ENCODE results near the gene CSAD. TPM values are rescaled to one million over a fixed set of nuclear protein-coding genes. Genes with fewer than 3 reads are reported as not detected.

CSAD gene
- total and polyA plus RNA-seq, 2 donors (not counting 1 experiment from before 2014, with no cell fraction given), result 57.0 to 64.6 TPM

GRCh38 chr12:53205747-53206419 lies 25.2 kb upstream of the CSAD start:
- DNase-seq, result peak; percentile 40
- 6% methylated on average over 7 of the region's 7 CpGs for WGBS (ENCODE audit: insufficient coverage)
- CTCF ChIA-PET, result interaction anchor here (0.6 to 17.1 kb wide), 8 partner anchors 7 to 1091 kb away, joined by 3 to 721 read pairs (median 6); partner anchors contain the start of genes AAAS, ITGB7, MYG1 and PFDN5
- POLR2A ChIA-PET, result interaction anchor here (0.9 to 1.3 kb wide), 2 partner anchors 25 kb away, joined by 3 to 4 read pairs; partner anchors contain the start of genes CSAD and ZNF740
- no peaks in the 10 kb centered on the region for H3K27me3 Mint-ChIP-seq
- no peaks in the 10 kb centered on the region for H3K27me3 ChIP-seq (replicated peaks in 1 of 4; ENCODE audit: control extremely low read depth in 1 of 4, control insufficient read depth in 3 of 4, insufficient read depth in 4 of 4, low read length in 3 of 4)
- H3K4me2 ChIP-seq (replicated peaks; ENCODE audit: low read depth, low read length, poor library complexity, severe bottlenecking), result peak overlapping the region; percentile 91
- ATAC-seq (ENCODE audit: low read depth), result peak; percentile 53
- H2AFZ ChIP-seq (ENCODE audit: insufficient read depth, low read depth, low read length, poor library complexity, severe bottlenecking), result peak overlapping the region; percentile 52
- peak overlapping the region; percentile 81 for H3K27ac Mint-ChIP-seq
- H4K20me1 ChIP-seq (ENCODE audit: control insufficient read depth, insufficient read depth, low read length, poor library complexity, severe bottlenecking), result peaks cover 24% of the 10 kb centered on the region
- peak overlapping the region; percentile 84 for H3K9ac ChIP-seq (ENCODE audit: low read length)
- intact Hi-C loops (cut with micrococcal nuclease), result loop anchor here (2.0 kb wide), 2 partner anchors 15 to 25 kb away; partner anchors contain the start of genes CSAD and ZNF740
- H3K36me3 ChIP-seq (replicated peaks in 1 of 2; ENCODE audit: control extremely low read depth in 1 of 2, control insufficient read depth in 1 of 2, extremely low read depth in 1 of 2, insufficient read depth in 2 of 2, low read length in 1 of 2), result peaks cover 0 to 11% of the 10 kb centered on the region in 2 experiments
- peak overlapping the region; percentile 82 for H3K4me3 Mint-ChIP-seq
- H3K9me3 Mint-ChIP-seq (ENCODE audit: insufficient read depth), result no peaks in the 10 kb centered on the region
- H3K4me1 ChIP-seq (ENCODE audit: control insufficient read depth in 2 of 2, insufficient read depth in 2 of 2, low read length in 2 of 2), result peaks cover 95 to 99% of the 10 kb centered on the region in 2 donors
- peak overlapping the region; percentile 65 to 91 for H3K27ac ChIP-seq (ENCODE audit: low read length in 2 of 2)
- H3K4me1 Mint-ChIP-seq, result peaks cover 74% of the 10 kb centered on the region
- H3K9me3 ChIP-seq (ENCODE audit: control extremely low read depth in 1 of 3, control insufficient read depth in 2 of 3, insufficient read depth in 1 of 3, low read length in 2 of 3), result no peaks in the 10 kb centered on the region
- TF ChIP-seq EZH2 (IDR thresholded peaks at IDR 0.05; ENCODE audit: borderline replicate concordance, insufficient read depth, low read depth, low read length, poor library complexity, severe bottlenecking), result no peak
- TF ChIP-seq CTCF (IDR thresholded peaks at IDR 0.05), result no peak
- peaks cover 93% of the 10 kb centered on the region for H3K79me2 ChIP-seq (ENCODE audit: control insufficient read depth, insufficient read depth, low read length)
- H3K4me3 ChIP-seq (ENCODE audit: control extremely low read depth in 1 of 5, extremely low read depth in 1 of 5, insufficient read depth in 1 of 5, low read depth in 2 of 5, low read length in 4 of 5), result peak overlapping the region; percentile 68 to 90 (median 73)

- CTCF ChIA-PET, result interaction anchor here (0.7 to 15.7 kb wide), 4 partner anchors 8 to 117 kb away, joined by 3 to 201 read pairs (median 6); partner anchors contain the start of gene ITGB7
- Mint-ChIP-seq H3K27ac (peak overlapping the region; percentile 32), H3K4me3 (peak overlapping the region; percentile 58), H3K4me1 (peaks cover 78% of the 10 kb centered on the region), H3K27me3 (no peaks in the 10 kb centered on the region), H3K9me3 (ENCODE audit: insufficient read depth) (no peaks in the 10 kb centered on the region)
- H3K36me3 ChIP-seq (replicated peaks in 1 of 2; ENCODE audit: control extremely low read depth in 1 of 2, control insufficient read depth in 1 of 2, extremely low read depth in 1 of 2, insufficient read depth in 2 of 2, low read length in 1 of 2), result peaks cover 4 to 16% of the 10 kb centered on the region in 2 experiments
- peaks cover 95 to 99% of the 10 kb centered on the region in 2 donors for H3K4me1 ChIP-seq (ENCODE audit: control insufficient read depth in 2 of 2, insufficient read depth in 2 of 2, low read length in 2 of 2)
- POLR2A ChIA-PET, result interaction anchor here (0.6 to 1.4 kb wide), 4 partner anchors 16 to 176 kb away, joined by 3 to 9 read pairs (median 3); partner anchors contain the start of gene SP1
- H2AFZ ChIP-seq (ENCODE audit: insufficient read depth, low read depth, low read length, poor library complexity, severe bottlenecking), result no peak overlapping the region
- ATAC-seq (ENCODE audit: low read depth) (no peak), DNase-seq (no peak)
- peak overlapping the region; percentile 91 for H3K4me2 ChIP-seq (replicated peaks; ENCODE audit: low read depth, low read length, poor library complexity, severe bottlenecking)
- peaks cover 37% of the 10 kb centered on the region for H4K20me1 ChIP-seq (ENCODE audit: control insufficient read depth, insufficient read depth, low read length, poor library complexity, severe bottlenecking)
- H3K27me3 ChIP-seq (replicated peaks in 1 of 4; ENCODE audit: control extremely low read depth in 1 of 4, control insufficient read depth in 3 of 4, insufficient read depth in 4 of 4, low read length in 3 of 4), result no peaks in the 10 kb centered on the region
- no CpG with 5 or more reads among the region's 1 CpG for WGBS (ENCODE audit: insufficient coverage)
- TF ChIP-seq CTCF (IDR thresholded peaks at IDR 0.05), result no peak
- peaks cover 83% of the 10 kb centered on the region for H3K79me2 ChIP-seq (ENCODE audit: control insufficient read depth, insufficient read depth, low read length)
- no peaks in the 10 kb centered on the region for H3K9me3 ChIP-seq (ENCODE audit: control extremely low read depth in 1 of 3, control insufficient read depth in 2 of 3, insufficient read depth in 1 of 3, low read length in 2 of 3)
- H3K4me3 ChIP-seq (ENCODE audit: control extremely low read depth in 1 of 5, extremely low read depth in 1 of 5, insufficient read depth in 1 of 5, low read depth in 2 of 5, low read length in 4 of 5), result no peak overlapping the region
- intact Hi-C loops (cut with micrococcal nuclease), result no loop called here
- H3K9ac ChIP-seq (ENCODE audit: low read length), result no peak overlapping the region
- H3K27ac ChIP-seq (ENCODE audit: low read length in 2 of 2), result peak overlapping the region in 1 of 2 donors; percentile 91
Observed at GRCh38 chr12:53204351-53204750, 23.6 kb upstream of the CSAD start.
